Head of caudate nucleus (tissue), 42 donors: Measurements from ENCODE around the gene TMEM30A.

Source experiments
- DNase-seq, 42 donors: peaks; one replicate each; pipeline versions ENCODE4 v3.0.0 to v3.0.0-alpha.2; 2020 to 2021; ENCODE audit warnings: mixed read lengths in 7 of 42
- intact Hi-C: fragments of 100-400 bp; cut with DNase I; formaldehyde crosslinking; loops from one replicate; pipeline ENCODE4 v1.15.0; 2022

Gene TMEM30A

GRCh38 chr6:75296811-75297779, 12.5 kb upstream of the TMEM30A start:
- intact Hi-C loops: loop anchor here (5.0 kb wide), 1 partner anchor 230 kb away; no protein-coding TSS in a partner anchor
- peak in 4 of 42 donors; percentile 12 to 53 (median 21) for DNase-seq

DNA sequence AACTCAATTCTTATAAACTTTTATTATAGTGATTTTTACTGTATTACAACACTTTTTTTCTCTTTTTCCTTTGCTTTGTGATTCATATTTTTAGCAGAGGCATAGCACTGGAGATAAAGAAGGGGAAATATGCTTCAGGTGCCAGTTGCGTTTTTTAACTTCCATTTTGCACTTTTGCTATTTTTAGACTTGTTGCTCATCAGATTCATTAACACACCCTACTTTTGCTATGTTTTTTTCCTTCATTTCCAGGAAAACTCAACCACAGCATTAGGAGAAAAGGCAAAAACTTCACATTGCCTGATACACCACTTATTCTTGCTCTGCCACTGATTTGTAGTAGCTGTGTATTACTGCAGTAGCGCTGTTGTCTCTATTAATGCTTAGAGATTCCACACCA, 8.0 kb upstream of the TMEM30A start:
- intact Hi-C loops: no loop called here
- DNase-seq: no peak

DNA sequence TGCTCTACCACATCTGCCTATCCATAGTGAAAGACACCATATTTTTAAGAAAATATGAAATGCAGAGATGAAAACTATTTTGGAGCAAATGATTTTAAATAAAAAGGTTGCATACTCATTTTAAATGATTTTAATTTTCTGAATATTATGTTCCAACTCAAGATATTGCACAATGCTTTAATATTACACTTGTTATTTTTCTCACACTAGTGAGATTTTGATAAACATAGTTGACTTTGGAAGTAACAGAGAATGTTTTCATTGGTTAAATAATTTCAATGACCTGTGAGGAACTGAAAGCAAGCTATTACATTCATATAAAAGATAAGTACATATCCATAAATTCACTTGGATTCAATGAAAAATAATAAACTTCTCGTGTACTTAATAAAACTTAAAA, 7.2 kb upstream of the TMEM30A start:
- intact Hi-C loops: no loop called here
- no peak for DNase-seq

- intact Hi-C loops: no loop called here
- peak in 3 of 42 donors; percentile 8 to 18 (median 10) for DNase-seq
Observed at GRCh38 chr6:75291331-75291730, 6.7 kb upstream of the TMEM30A start.

- intact Hi-C loops: no loop called here
- DNase-seq: peak; percentile 52 to 92 (median 78)
Observed at GRCh38 chr6:75290136-75290945, 5.7 kb upstream of the TMEM30A start.

- intact Hi-C loops: loop anchor here (5.0 to 10.0 kb wide), 2 partner anchors 317 to 1636 kb away; partner anchors contain the start of genes SENP6 and SLC17A5
- no peak for DNase-seq
Observed at GRCh38 chr6:75288023-75288422, 3.4 kb upstream of the TMEM30A start.

GRCh38 chr6:75287424-75287823, 2.8 kb upstream of the TMEM30A start:
- DNase-seq: no peak
- intact Hi-C loops: loop anchor here (5.0 to 10.0 kb wide), 2 partner anchors 317 to 1635 kb away; partner anchors contain the start of genes SENP6 and SLC17A5

- intact Hi-C loops: loop anchor here (5.0 to 10.0 kb wide), 2 partner anchors 318 to 1635 kb away; partner anchors contain the start of genes SENP6 and SLC17A5
- no peak for DNase-seq
Observed at GRCh38 chr6:75286955-75287354, 2.4 kb upstream of the TMEM30A start.

DNA sequence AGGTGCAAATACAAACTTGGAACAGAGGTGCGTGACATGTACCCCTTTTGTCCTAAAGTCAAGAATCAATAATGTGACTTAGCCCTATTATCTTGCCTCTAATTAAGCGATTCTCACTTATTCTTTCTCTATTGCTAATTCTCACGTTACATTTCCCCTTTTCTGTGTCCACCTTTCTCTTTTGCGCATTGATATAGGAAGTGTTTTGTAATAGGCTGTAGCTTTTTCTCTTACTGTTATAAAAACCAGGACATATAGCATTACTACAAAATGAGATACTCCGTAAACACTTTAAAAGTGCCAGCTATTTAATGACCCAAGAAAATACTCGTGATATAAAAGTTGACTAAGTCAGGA, 669 bp upstream of the TMEM30A start:
- intact Hi-C loops: loop anchor here (5.0 to 10.0 kb wide), 2 partner anchors 320 to 1633 kb away; partner anchors contain the start of genes SENP6 and SLC17A5
- DNase-seq: no peak

- intact Hi-C loops: loop anchor here (10.0 kb wide), 1 partner anchor 321 kb away; the partner anchor contains the start of gene SENP6
- peak in 18 of 42 donors; percentile 5 to 53 (median 22) for DNase-seq
Observed at GRCh38 chr6:75283907-75284631, 523 bp downstream of the TMEM30A start.

- intact Hi-C loops: loop anchor here (10.0 kb wide), 1 partner anchor 322 kb away; the partner anchor contains the start of gene SENP6
- DNase-seq: no peak
Observed at GRCh38 chr6:75282706-75283105, 1.9 kb downstream of the TMEM30A start.

GRCh38 chr6:75281653-75282052, 2.9 kb downstream of the TMEM30A start:
- intact Hi-C loops: loop anchor here (10.0 kb wide), 1 partner anchor 323 kb away; the partner anchor contains the start of gene SENP6
- DNase-seq: no peak

GRCh38 chr6:75280131-75280855, 4.3 kb downstream of the TMEM30A start:
- intact Hi-C loops: loop anchor here (10.0 kb wide), 1 partner anchor 325 kb away; the partner anchor contains the start of gene SENP6

GRCh38 chr6:75279418-75279817, 5.2 kb downstream of the TMEM30A start:
- intact Hi-C loops: no loop called here
- no peak for DNase-seq

More at GRCh38 chr6:75280131-75280855, 4.3 kb downstream of the TMEM30A start:
- DNase-seq: no peak

- intact Hi-C loops: no loop called here
Observed at GRCh38 chr6:75278474-75279077, 6.0 kb downstream of the TMEM30A start.

DNA sequence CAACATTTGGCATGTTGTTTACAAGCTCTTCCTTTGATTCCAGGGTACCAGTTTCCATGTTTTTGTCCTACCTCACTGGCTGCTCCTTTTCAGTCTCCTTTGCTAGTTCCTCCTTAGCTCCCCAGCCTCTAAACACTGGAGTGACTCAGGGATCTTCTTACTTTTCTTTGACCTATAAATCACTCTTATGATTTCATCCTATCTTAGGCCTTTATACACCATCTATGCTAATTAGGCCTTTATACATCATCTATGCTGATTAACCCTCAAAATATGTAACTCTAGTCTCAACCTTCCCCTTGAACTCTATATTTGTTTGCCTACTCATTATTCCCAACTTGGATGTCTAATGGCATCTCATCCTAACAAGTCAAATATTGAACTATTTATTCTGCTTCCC, 9.5 kb downstream of the TMEM30A start:
- intact Hi-C loops: no loop called here
- DNase-seq: no peak

More at GRCh38 chr6:75278474-75279077, 6.0 kb downstream of the TMEM30A start:
- no peak for DNase-seq

- intact Hi-C loops: no loop called here
- DNase-seq: no peak
Observed at GRCh38 chr6:75273009-75273408, 11.6 kb downstream of the TMEM30A start.
